B cell (primary cell): ENCODE data around the gene MPL.

Source experiments
- CTCF ChIP-seq: fragments of 200-600 bp; IDR thresholded peaks from one replicate; pipeline ENCODE4 v1.8.0; 2022; ENCODE audit warnings: antibody characterized with exemption, mild to moderate bottlenecking
- EZH2 ChIP-seq: IDR thresholded peaks from 2 replicates; pipeline ENCODE4 v1.6.1; 2012; ENCODE audit warnings: borderline replicate concordance, low read depth, mild to moderate bottlenecking, moderate library complexity, low read length; ENCODE audit not compliant: insufficient read depth, poor library complexity, severe bottlenecking

- no peak for TF ChIP-seq EZH2
- no peak for TF ChIP-seq CTCF
Observed at GRCh38 chr1:43302721-43303470, 34.7 kb upstream of the MPL start.
